ENCODE results near the gene LCN15.
"Not testable (repeated sequence)": the region's sequence is repeated elsewhere in the genome, so short reads cannot be mapped to it uniquely, and the experiment has no call there.

LCN15 gene

GRCh38 chr9:136803551-136804508, 39.5 kb upstream of the LCN15 start:
- H3K9ac ChIP-seq, result no peak overlapping the region
- H4K20me1 ChIP-seq, result peaks cover 17% of the 10 kb centered on the region
- peaks cover 36% of the 10 kb centered on the region for H3K36me3 ChIP-seq
- no peak overlapping the region for H3K27ac ChIP-seq
- peaks cover 7% of the 10 kb centered on the region for H3K27me3 ChIP-seq
- peaks cover 55% of the 10 kb centered on the region for H3K4me1 ChIP-seq
- no peak overlapping the region for H3K4me2 ChIP-seq
- no peak for TF ChIP-seq Cebpa-rat (IDR thresholded peaks at IDR 0.05)
- H3K4me3 ChIP-seq, result no peak overlapping the region
- H3K9me3 ChIP-seq, result no peaks in the 10 kb centered on the region

GRCh38 chr9:136803009-136803550, 38.8 kb upstream of the LCN15 start:
- H3K27ac ChIP-seq, H3K9ac ChIP-seq, H3K4me3 ChIP-seq, H3K9me3 ChIP-seq, H3K4me2 ChIP-seq, H3K27me3 ChIP-seq: not testable (repeated sequence)
- H3K4me1 ChIP-seq, result peaks cover 58% of the 10 kb centered on the region
- H3K36me3 ChIP-seq, result peaks cover 36% of the 10 kb centered on the region
- H4K20me1 ChIP-seq, result peaks cover 13% of the 10 kb centered on the region

- no peak overlapping the region; the same call in 1 of the 2 replicates for H3K4me2 ChIP-seq
- no peaks in the 10 kb centered on the region for H3K9me3 ChIP-seq
- TF ChIP-seq Cebpa-rat (IDR thresholded peaks at IDR 0.05), result no peak
- peaks cover 10% of the 10 kb centered on the region for H4K20me1 ChIP-seq
- H3K4me3 ChIP-seq, result no peak overlapping the region
- peaks cover 59% of the 10 kb centered on the region for H3K4me1 ChIP-seq
- H3K27me3 ChIP-seq, result peaks cover 8% of the 10 kb centered on the region
- peaks cover 36% of the 10 kb centered on the region for H3K36me3 ChIP-seq
- peak overlapping the region; percentile 24; the same call in 1 of the 2 replicates for H3K9ac ChIP-seq
- H3K27ac ChIP-seq, result no peak overlapping the region
Measured at GRCh38 chr9:136802321-136802720, 38.0 kb upstream of the LCN15 start.

- Histone ChIP-seq H3K9ac (peak overlapping the region; percentile 57), H3K27ac (peak overlapping the region; percentile 64; the same call in 1 of the 2 replicates)
Measured at GRCh38 chr9:136799854-136800657, 35.7 kb upstream of the LCN15 start.

GRCh38 chr9:136799079-136799853, 34.9 kb upstream of the LCN15 start:
- H3K9ac ChIP-seq, result peak overlapping the region; percentile 57
- no peaks in the 10 kb centered on the region for H3K9me3 ChIP-seq
- peak overlapping the region; percentile 92 for H3K4me2 ChIP-seq
- H3K27ac ChIP-seq, result peak overlapping the region; percentile 64; the same call in 1 of the 2 replicates
- H3K27me3 ChIP-seq, result peaks cover 8% of the 10 kb centered on the region
- H4K20me1 ChIP-seq, result peaks cover 10% of the 10 kb centered on the region
- TF ChIP-seq Cebpa-rat (IDR thresholded peaks at IDR 0.05), result no peak
- H3K4me3 ChIP-seq, result peak overlapping the region; percentile 62
- H3K36me3 ChIP-seq, result peaks cover 14% of the 10 kb centered on the region; the same call in 1 of the 2 replicates
- H3K4me1 ChIP-seq, result peaks cover 65% of the 10 kb centered on the region

More at GRCh38 chr9:136799854-136800657, 35.7 kb upstream of the LCN15 start:
- Histone ChIP-seq H3K4me1 (peaks cover 59% of the 10 kb centered on the region), H4K20me1 (peaks cover 10% of the 10 kb centered on the region), H3K27me3 (peaks cover 8% of the 10 kb centered on the region), H3K4me3 (peak overlapping the region; percentile 62), H3K4me2 (peak overlapping the region; percentile 95), H3K9me3 (no peaks in the 10 kb centered on the region), H3K36me3 (peaks cover 19% of the 10 kb centered on the region)
- no peak for TF ChIP-seq Cebpa-rat (IDR thresholded peaks at IDR 0.05)

- Histone ChIP-seq H3K27ac (no peak overlapping the region), H3K36me3 (peaks cover 13% of the 10 kb centered on the region; the same call in 1 of the 2 replicates), H3K4me2 (peak overlapping the region; percentile 92), H3K4me1 (peaks cover 67% of the 10 kb centered on the region), H3K4me3 (no peak overlapping the region), H3K9ac (no peak overlapping the region), H3K27me3 (peaks cover 8% of the 10 kb centered on the region), H4K20me1 (peaks cover 10% of the 10 kb centered on the region), H3K9me3 (no peaks in the 10 kb centered on the region)
- TF ChIP-seq Cebpa-rat (IDR thresholded peaks at IDR 0.05), result no peak
Measured at GRCh38 chr9:136798708-136799078, 34.4 kb upstream of the LCN15 start.

GRCh38 chr9:136796775-136797347, 32.5 kb upstream of the LCN15 start:
- not testable (repeated sequence) for H3K9me3 ChIP-seq, H3K27me3 ChIP-seq, H3K9ac ChIP-seq, H3K27ac ChIP-seq, H3K4me3 ChIP-seq
- Histone ChIP-seq H4K20me1 (peaks cover 27% of the 10 kb centered on the region), H3K4me2 (peak overlapping the region; percentile 73), H3K36me3 (peaks cover 21% of the 10 kb centered on the region; the same call in 1 of the 2 replicates), H3K4me1 (peaks cover 79% of the 10 kb centered on the region)

- H3K27me3 ChIP-seq, result peaks cover 8% of the 10 kb centered on the region
- H3K9me3 ChIP-seq, result no peaks in the 10 kb centered on the region
- peaks cover 78% of the 10 kb centered on the region for H3K4me1 ChIP-seq
- H3K4me3 ChIP-seq, result no peak within 1 kb of the TSS
- no peak for TF ChIP-seq Cebpa-rat (IDR thresholded peaks at IDR 0.05)
- H3K27ac ChIP-seq, result no peak within 1 kb of the TSS
- H3K4me2 ChIP-seq, result peak within 1 kb of the TSS; percentile 73
- H3K9ac ChIP-seq, result peak within 1 kb of the TSS; percentile 31; the same call in 1 of the 2 replicates
- peaks cover 21% of the 10 kb centered on the region; the same call in 1 of the 2 replicates for H3K36me3 ChIP-seq
- H4K20me1 ChIP-seq, result peaks cover 27% of the 10 kb centered on the region
Measured at GRCh38 chr9:136796238-136796774, 32.0 kb upstream of the LCN15 start, which contains the start of gene CCDC183. CCDC183 (plus strand) TSS chr9:136796338; CDS start chr9:136796398, 60 bp downstream.
